ENCODE data around the gene MMS19.
A peak's percentile ranks its signal among the peaks of the same experiment; 100 is the strongest.
"Not testable (repeated sequence)": the region's sequence is repeated elsewhere in the genome, so short reads cannot be mapped to it uniquely, and the experiment has no call there.

MMS19 gene

DNA sequence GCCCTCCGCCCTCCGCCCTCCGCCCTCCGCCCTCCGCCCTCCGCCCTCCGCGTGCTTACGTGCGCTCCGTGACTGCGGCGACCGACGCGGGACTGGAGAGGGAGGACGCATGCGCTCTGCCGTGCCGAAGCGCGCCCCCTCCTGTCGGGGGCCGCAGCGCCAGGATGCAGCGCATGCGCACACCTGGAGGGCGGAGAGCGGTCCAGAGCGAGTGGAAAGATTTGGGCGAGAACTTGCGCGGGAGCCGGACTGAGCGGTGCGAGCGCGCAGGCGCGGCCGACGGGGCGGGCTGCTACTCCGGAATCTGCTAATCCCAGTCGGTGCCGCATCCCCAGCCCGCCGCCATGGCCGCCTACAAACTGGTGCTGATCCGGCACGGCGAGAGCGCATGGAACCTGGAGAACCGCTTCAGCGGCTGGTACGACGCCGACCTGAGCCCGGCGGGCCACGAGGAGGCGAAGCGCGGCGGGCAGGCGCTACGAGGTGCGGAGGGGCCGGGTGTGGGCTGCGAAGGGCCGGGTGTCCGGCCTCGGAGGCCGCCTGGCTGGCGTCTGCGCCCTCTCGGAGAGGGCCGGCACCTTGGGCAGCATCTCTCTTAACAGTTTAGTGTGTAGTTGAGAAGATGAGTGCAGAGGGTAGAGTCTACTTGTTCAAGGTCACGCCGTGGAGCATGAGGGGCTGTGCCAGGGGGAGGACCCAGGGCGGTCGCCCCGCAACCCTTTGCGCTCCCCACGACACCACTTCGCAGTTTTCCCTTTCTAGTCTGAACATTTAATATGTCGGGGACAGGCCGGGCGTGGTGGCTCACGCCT is 72.1 kb downstream of the MMS19 start, which contains the start of gene PGAM1:
TSS of gene PGAM1 (plus strand) at position 228 of the 812 bp plus-strand sequence. CDS start at position 345, 117 bp downstream.
- peak; percentile 93 for DNase-seq (ENCODE audit: low read depth)

- DNase-seq (ENCODE audit: low read depth), result not testable (repeated sequence)
Measured at GRCh38 chr10:97423757-97424098, 74.5 kb downstream of the MMS19 start.

DNA sequence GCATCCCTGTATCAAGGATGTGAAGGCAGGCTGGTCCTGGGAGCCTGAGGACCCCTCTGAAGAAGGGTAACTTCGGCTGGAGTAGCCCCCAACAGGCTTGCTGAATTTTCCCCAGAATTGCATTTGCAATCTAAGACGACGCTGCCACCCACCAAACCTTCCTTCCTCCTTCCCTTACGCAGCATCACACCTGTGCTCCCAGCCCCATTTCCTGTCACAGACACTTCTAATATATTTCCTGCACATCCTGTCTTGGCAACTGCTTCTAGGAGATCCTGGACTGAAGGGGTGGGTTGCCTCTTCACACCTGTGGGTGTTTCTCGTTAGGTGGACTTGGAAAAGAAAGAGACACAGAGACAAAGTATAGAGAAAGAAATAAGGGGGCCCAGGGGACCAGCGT is 81.7 kb downstream of the MMS19 start:
- DNase-seq (ENCODE audit: low read depth), result no peak

DNA sequence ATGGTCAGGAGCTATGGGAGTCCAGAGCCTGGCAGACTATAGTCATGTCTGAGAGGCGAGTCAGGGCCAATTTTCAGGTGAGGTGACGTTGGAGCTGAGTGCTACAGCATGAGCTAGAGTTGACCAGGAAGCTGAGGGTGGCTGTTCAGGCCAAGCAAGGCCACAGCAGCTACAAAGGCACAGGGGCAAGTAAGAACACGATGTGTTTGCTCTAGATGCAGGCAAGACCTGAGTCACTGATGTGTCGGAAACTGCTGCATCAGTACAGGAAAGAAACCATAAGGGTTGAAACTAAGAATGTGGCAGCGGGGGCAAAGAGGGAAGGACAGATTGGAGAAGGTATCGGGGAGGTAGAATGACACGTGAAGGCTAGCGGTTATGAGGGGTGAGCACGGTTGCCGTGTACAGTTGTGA is 85.3 kb downstream of the MMS19 start:
- no peak for DNase-seq (ENCODE audit: low read depth)

DNA sequence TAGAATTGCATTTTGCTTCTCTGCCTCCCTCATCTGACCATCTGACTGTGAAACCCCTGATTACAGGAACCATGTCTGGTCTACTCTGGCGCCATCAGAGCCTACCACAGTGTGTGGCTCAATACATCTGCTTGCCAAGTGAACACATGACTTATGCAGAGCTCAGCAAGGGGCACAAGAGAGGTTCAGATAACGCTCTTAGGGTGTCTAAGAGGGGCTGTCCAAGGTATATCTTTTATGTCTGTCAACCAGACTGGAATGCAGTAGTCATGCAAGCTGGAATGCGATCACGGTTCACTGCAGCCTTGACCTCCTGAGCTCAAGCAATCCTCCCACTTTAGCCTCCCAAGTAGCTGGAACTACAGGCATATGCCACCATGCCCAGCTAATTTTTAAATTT is 86.8 kb downstream of the MMS19 start:
- DNase-seq (ENCODE audit: low read depth), result no peak

DNA sequence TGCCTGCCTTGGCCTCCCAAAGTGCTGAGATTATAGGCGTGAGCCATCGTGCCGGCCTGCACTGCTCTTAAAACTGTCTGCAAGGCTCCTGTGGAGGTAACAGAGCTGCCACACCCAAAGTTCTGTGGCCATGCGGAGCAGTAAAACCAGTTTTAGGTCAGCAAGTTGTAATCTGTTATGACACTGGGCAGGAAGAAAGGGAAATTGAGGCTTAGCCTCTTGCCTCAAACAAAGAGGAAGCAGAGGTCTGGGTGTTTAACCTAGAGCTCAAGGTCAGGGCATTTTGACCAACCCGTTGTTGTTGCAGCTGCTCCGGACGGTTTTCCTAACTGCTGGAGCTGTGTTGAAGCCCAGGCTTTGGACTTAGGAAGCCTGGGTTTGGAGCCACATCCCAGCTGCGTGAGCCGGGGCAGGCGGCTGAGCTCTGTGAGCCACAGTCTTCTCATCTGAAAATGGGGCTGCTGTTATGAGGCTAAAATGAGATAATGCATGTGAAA is 89.7 kb downstream of the MMS19 start:
- DNase-seq (ENCODE audit: low read depth), result no peak
